ENCODE measurements around the gene RPP25L. TPM values are rescaled to one million over a fixed set of nuclear protein-coding genes. Genes with fewer than 3 reads are reported as not detected.

Gene RPP25L
- total and polyA plus RNA-seq, 9 of the 15 experiments (the other 6 are each of a cell fraction or from before 2014, with no cell fraction given), result 16.3 to 43.7 (median 29.0) TPM

GRCh38 chr9:34584970-34585369 lies 26.9 kb downstream of the RPP25L start:
- CTCF ChIA-PET (ENCODE audit: low intra/inter-chr PET ratio), result no interaction called here
- Histone ChIP-seq H3K4me2 (ENCODE audit: insufficient read depth, low read length) (no peak overlapping the region), H3K79me2 (ENCODE audit: control insufficient read depth, insufficient read depth, low read length) (no peaks in the 10 kb centered on the region), H3K27ac (ENCODE audit: extremely low read depth, low read depth, low read length) (no peak overlapping the region), H3K4me3 (no peak overlapping the region), H4K20me1 (replicated peaks; ENCODE audit: control insufficient read depth, insufficient read depth, low read length) (peaks cover 9% of the 10 kb centered on the region; the same call in 1 of the 2 replicates), H2AFZ (ENCODE audit: low read depth, low read length) (no peak overlapping the region), H3K9me3 (replicated peaks; ENCODE audit: control insufficient read depth, insufficient read depth, low read depth, low read length) (no peaks in the 10 kb centered on the region), H3K4me1 (replicated peaks in 1 of 2; ENCODE audit: control insufficient read depth in 2 of 2, insufficient read depth in 2 of 2, low read length in 2 of 2) (peaks cover 0 to 15% of the 10 kb centered on the region in 2 experiments; a peak in 2 of 5 replicates), H3K9ac (ENCODE audit: insufficient read depth in 1 of 2, low read depth in 2 of 2, low read length in 2 of 2) (no peak overlapping the region), H3K9me1 (ENCODE audit: control insufficient read depth, insufficient read depth, low read length) (no peaks in the 10 kb centered on the region), H3K36me3 (ENCODE audit: control insufficient read depth, insufficient read depth, low read length) (no peaks in the 10 kb centered on the region), H3K27me3 (ENCODE audit: control insufficient read depth in 2 of 2, insufficient read depth in 2 of 2, low read length in 2 of 2) (peaks cover 6 to 43% of the 10 kb centered on the region in 2 experiments; a peak in 4 of 5 replicates)
- POLR2A ChIA-PET, result interaction anchor here (0.6 kb wide), 1 partner anchor 10 kb away, joined by 3 read pairs; no protein-coding TSS in a partner anchor
- BruUV-seq (replicated peaks), result no TSS peak
- no peak for DNase-seq (ENCODE audit: extremely low read depth in 1 of 4, low spot score in 3 of 4)
- in situ Hi-C loops (cut with MboI) (no loop called here), intact Hi-C loops (cut with micrococcal nuclease) (no loop called here)
- 0% methylated on average over 5 of the region's 5 CpGs for WGBS (ENCODE audit: insufficient coverage, low coverage, missing lambda C conversion rate)
- ATAC-seq, result no peak
- FAIRE-seq, result no peak
- TF ChIP-seq ZNF583 (CRISPR knock-in tag; IDR thresholded peaks at IDR 0.05) (no peak), CXXC5 (CRISPR knock-in tag; IDR thresholded peaks at IDR 0.05) (no peak), HCFC1 (IDR thresholded peaks at IDR 0.05; ENCODE audit: low read depth, low read length) (no peak), CSDE1 (IDR thresholded peaks at IDR 0.05) (no peak), RFX5 (IDR thresholded peaks at IDR 0.05; ENCODE audit: low read depth, low read length) (no peak), SRF (CRISPR knock-in tag; IDR thresholded peaks at IDR 0.05) (no peak), THRAP3 (IDR thresholded peaks at IDR 0.05; ENCODE audit: borderline replicate concordance) (no peak), ZNF197 (CRISPR knock-in tag; IDR thresholded peaks at IDR 0.05; ENCODE audit: low read depth) (no peak), ZNF589 (CRISPR knock-in tag; IDR thresholded peaks at IDR 0.05; ENCODE audit: low read depth) (no peak), NELFE (IDR thresholded peaks at IDR 0.05; ENCODE audit: insufficient read depth, insufficient read length) (no peak), GTF3C2 (IDR thresholded peaks at IDR 0.05; ENCODE audit: borderline replicate concordance, extremely low read depth, insufficient read length) (no peak), BCLAF1 (IDR thresholded peaks at IDR 0.05; ENCODE audit: borderline replicate concordance in 1 of 2, control insufficient read depth in 1 of 2, low read depth in 2 of 2, low read length in 1 of 2) (no peak), TSHZ1 (CRISPR knock-in tag; IDR thresholded peaks at IDR 0.05) (no peak)

Data from K562 (cell line).